Measurements from ENCODE around the gene GPC1. TPM values are rescaled to one million over a fixed set of nuclear protein-coding genes. Genes with fewer than 3 reads are reported as not detected.

GPC1 gene
- total and polyA plus RNA-seq, 2 of the 4 experiments (the other 2 are of a cell fraction) = 16.0 to 211 TPM

DNA sequence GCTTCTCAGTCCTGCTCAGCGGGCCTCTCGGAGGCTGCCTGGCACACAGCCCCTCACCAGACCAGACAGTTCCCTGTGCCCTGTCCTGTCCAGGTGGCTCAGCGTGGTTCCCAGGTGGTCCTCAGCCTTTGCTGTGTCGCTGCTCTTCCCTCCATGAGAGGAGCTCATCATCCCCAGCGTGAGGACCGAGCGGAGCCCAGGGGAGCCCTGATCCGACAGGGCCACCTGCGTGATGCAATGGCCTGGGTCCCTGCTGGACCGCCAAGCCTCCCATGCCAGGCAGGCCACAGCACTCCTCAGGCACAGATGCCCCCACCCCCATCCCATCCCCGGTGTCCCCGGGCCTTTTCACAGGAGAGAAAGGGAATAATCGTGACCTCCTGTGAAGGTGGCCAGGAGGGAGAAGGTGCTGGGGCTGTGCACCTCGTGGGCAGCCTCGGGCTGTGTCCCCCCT, 4.3 kb downstream of the GPC1 start:
- dilution Hi-C loops (cut with HindIII; ENCODE audit: low sequenced_read_pairs, unreplicated experiment) = no loop called here

More for the DNA sequence above, 4.3 kb downstream of the GPC1 start:
- DNase-seq (no peak), ATAC-seq (ENCODE audit: low read depth) (no peak)
- intact Hi-C loops (cut with micrococcal nuclease) = loop anchor here (5.0 kb wide), 1 partner anchor 377 kb away; no protein-coding TSS in a partner anchor
- H4K5ac ChIP-seq (ENCODE audit: low read depth, low read length) = no peak overlapping the region
- H4K8ac ChIP-seq (ENCODE audit: low read depth in 2 of 2, low read length in 2 of 2) = no peak overlapping the region
- no peak overlapping the region for H3K27ac ChIP-seq (ENCODE audit: insufficient read depth, low read length)
- no peaks in the 10 kb centered on the region for H3K27me3 ChIP-seq (ENCODE audit: control insufficient read depth, insufficient read depth, low read length)
- peaks cover 81% of the 10 kb centered on the region for H4K20me1 ChIP-seq (ENCODE audit: insufficient read depth, low read length)
- H3K56ac ChIP-seq (ENCODE audit: extremely low read depth, insufficient read depth, low read length) = no peak overlapping the region
- no peak overlapping the region for H3K4me3 ChIP-seq (ENCODE audit: insufficient read depth, low read depth, low read length)
- no peak overlapping the region for H2BK120ac ChIP-seq (ENCODE audit: low read depth, low read length)
- no peak overlapping the region for H3K4ac ChIP-seq (ENCODE audit: low read depth, low read length)
- H4K91ac ChIP-seq (ENCODE audit: insufficient read depth, low read depth, low read length) = no peak overlapping the region
- in situ Hi-C loops (cut with MboI; ENCODE audit: low sequenced_read_pairs) = loop anchor here (5.0 kb wide), 1 partner anchor 207 kb away; no protein-coding TSS in a partner anchor
- no TSS peak for BruUV-seq (replicated peaks)
- POLR2A ChIA-PET (ENCODE audit: unreplicated experiment) = no interaction called here
- no peak overlapping the region for H2BK15ac ChIP-seq (ENCODE audit: low read depth, low read length)
- H2AFZ ChIP-seq (replicated peaks; ENCODE audit: low read length, poor library complexity) = no peak overlapping the region
- no peak overlapping the region for H3K18ac ChIP-seq (ENCODE audit: low read depth, low read length)
- H2AK9ac ChIP-seq (replicated peaks; ENCODE audit: low read depth, low read length, poor library complexity) = peak overlapping the region; percentile 8
- CTCF ChIA-PET = no interaction called here
- peaks cover 9 to 63% of the 10 kb centered on the region in 2 experiments for H3K79me1 ChIP-seq (ENCODE audit: low read depth in 1 of 2, low read length in 2 of 2)
- peaks cover 19% of the 10 kb centered on the region for H3K4me1 ChIP-seq (ENCODE audit: control insufficient read depth, insufficient read depth, low read length)
- H3K4me2 ChIP-seq (ENCODE audit: low read depth, low read length) = no peak overlapping the region
- no peaks in the 10 kb centered on the region for H3K9me3 ChIP-seq (ENCODE audit: control insufficient read depth, insufficient read depth, low read length)
- H3K23ac ChIP-seq (ENCODE audit: low read depth, low read length) = no peak overlapping the region
- WGBS, 2 experiments (ENCODE audit: extremely low coverage in 2 of 2, insufficient read length in 1 of 2) = 100% methylated on average over 2 of the region's 15 CpGs; no CpG with 5 or more reads in 1 of the 2 experiments
- H3K9ac ChIP-seq (ENCODE audit: low read depth, low read length) = no peak overlapping the region
- H2AK5ac ChIP-seq (ENCODE audit: low read depth, low read length) = peak overlapping the region; percentile 16; the same call in 1 of the 2 replicates
- peaks cover 11% of the 10 kb centered on the region; the same call in 1 of the 2 replicates for H3K36me3 ChIP-seq (ENCODE audit: control insufficient read depth, insufficient read depth, low read length)
- no peak overlapping the region for H2BK20ac ChIP-seq (ENCODE audit: low read depth, low read length)
- H3K9me1 ChIP-seq (ENCODE audit: insufficient read depth, low read length) = peaks cover 4% of the 10 kb centered on the region; the same call in 1 of the 2 replicates
- no peak overlapping the region for H3K14ac ChIP-seq (replicated peaks; ENCODE audit: low read depth, low read length)
- TF ChIP-seq RAD21 (IDR thresholded peaks at IDR 0.05; ENCODE audit: low read length) (no peak), CHD1 (IDR thresholded peaks at IDR 0.05; ENCODE audit: low read depth, low read length) (no peak), RFX5 (IDR thresholded peaks at IDR 0.05; ENCODE audit: low read depth, low read length) (no peak), CEBPB (IDR thresholded peaks at IDR 0.05; ENCODE audit: low read depth, low read length) (no peak), NFE2L2 (IDR thresholded peaks at IDR 0.05; ENCODE audit: low read depth, low read length) (no peak)
- TF ChIP-seq, protein P1, sequence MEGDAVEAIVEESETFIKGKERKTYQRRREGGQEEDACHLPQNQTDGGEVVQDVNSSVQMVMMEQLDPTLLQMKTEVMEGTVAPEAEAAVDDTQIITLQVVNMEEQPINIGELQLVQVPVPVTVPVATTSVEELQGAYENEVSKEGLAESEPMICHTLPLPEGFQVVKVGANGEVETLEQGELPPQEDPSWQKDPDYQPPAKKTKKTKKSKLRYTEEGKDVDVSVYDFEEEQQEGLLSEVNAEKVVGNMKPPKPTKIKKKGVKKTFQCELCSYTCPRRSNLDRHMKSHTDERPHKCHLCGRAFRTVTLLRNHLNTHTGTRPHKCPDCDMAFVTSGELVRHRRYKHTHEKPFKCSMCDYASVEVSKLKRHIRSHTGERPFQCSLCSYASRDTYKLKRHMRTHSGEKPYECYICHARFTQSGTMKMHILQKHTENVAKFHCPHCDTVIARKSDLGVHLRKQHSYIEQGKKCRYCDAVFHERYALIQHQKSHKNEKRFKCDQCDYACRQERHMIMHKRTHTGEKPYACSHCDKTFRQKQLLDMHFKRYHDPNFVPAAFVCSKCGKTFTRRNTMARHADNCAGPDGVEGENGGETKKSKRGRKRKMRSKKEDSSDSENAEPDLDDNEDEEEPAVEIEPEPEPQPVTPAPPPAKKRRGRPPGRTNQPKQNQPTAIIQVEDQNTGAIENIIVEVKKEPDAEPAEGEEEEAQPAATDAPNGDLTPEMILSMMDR (conservative IDR thresholded peaks at IDR 0.05; ENCODE audit: low read depth, low read length) = no peak
- no peak overlapping the region for H2BK5ac ChIP-seq (ENCODE audit: low read depth, low read length, poor library complexity, severe bottlenecking)
